Measurements from ENCODE around the gene SPATS2L.

The SPATS2L gene

GRCh38 chr2:200306196-200306930, at the start of gene SPATS2L:
Gene SPATS2L (plus strand): TSS chr2:200306693. CDS start chr2:200389245, 82,552 bp downstream.
- DNase-seq = no peak

GRCh38 chr2:200257570-200257969, 48.9 kb upstream of the SPATS2L start:
- DNase-seq = no peak

- no peak for DNase-seq
These were observed 48.4 kb upstream of the SPATS2L start for GRCh38 chr2:200258081-200258480.

- DNase-seq = no peak
These were observed 47.5 kb upstream of the SPATS2L start for GRCh38 chr2:200258881-200259576.

GRCh38 chr2:200259577-200259957, 46.9 kb upstream of the SPATS2L start:
- no peak for DNase-seq

- no peak for DNase-seq
These were observed 44.4 kb upstream of the SPATS2L start for GRCh38 chr2:200262047-200262446.

- DNase-seq = no peak
These were observed 43.2 kb upstream of the SPATS2L start for GRCh38 chr2:200263279-200263678.

GRCh38 chr2:200264631-200265030, 41.9 kb upstream of the SPATS2L start:
- DNase-seq = no peak

GRCh38 chr2:200266406-200266805, 40.1 kb upstream of the SPATS2L start:
- DNase-seq = no peak

- DNase-seq = no peak
These were observed 39.1 kb upstream of the SPATS2L start for GRCh38 chr2:200267350-200267749.

GRCh38 chr2:200270732-200271131, 35.8 kb upstream of the SPATS2L start:
- DNase-seq = no peak

- no peak for DNase-seq
These were observed 34.2 kb upstream of the SPATS2L start for GRCh38 chr2:200272320-200272719.

- no peak for DNase-seq
These were observed 32.1 kb upstream of the SPATS2L start for GRCh38 chr2:200274116-200275075.

GRCh38 chr2:200275295-200276013, 31.0 kb upstream of the SPATS2L start:
- no peak for DNase-seq

- no peak for DNase-seq
These were observed 30.0 kb upstream of the SPATS2L start for GRCh38 chr2:200276472-200276871.

GRCh38 chr2:200278694-200279316, 27.7 kb upstream of the SPATS2L start:
- DNase-seq = no peak

- DNase-seq = no peak
These were observed 26.6 kb upstream of the SPATS2L start for GRCh38 chr2:200279857-200280256.

GRCh38 chr2:200286578-200286977, 19.9 kb upstream of the SPATS2L start:
- no peak for DNase-seq

GRCh38 chr2:200288670-200289429, 17.6 kb upstream of the SPATS2L start:
- DNase-seq = no peak

GRCh38 chr2:200296118-200296517, 10.4 kb upstream of the SPATS2L start:
- DNase-seq = no peak

GRCh38 chr2:200297100-200297499, 9.4 kb upstream of the SPATS2L start:
- no peak for DNase-seq

Measured in DMS153 (cell line).